Activated B cell treated with CpG ODN at 0.5 μM for 24 hours (primary cell): ENCODE data around the gene OR1D5. TPM values are rescaled to one million over a fixed set of nuclear protein-coding genes. Genes with fewer than 3 reads are reported as not detected.
"Not testable (repeated sequence)": the region's sequence is repeated elsewhere in the genome, so short reads cannot be mapped to it uniquely, and the experiment has no call there.

Experiments used
- ATAC-seq: fragments of 200-7000 bp; cut with Tn5 transposase; one replicate; pipeline ENCODE4 v1.10.0; 2021; ENCODE audit warnings: low read depth, mild to moderate bottlenecking, moderate library complexity
- CTCF ChIA-PET: fragments of 350-600 bp; sonication (Branson Sonifier 250); formaldehyde crosslinking; loops from one replicate; lab custom pipeline; 2021; ENCODE audit warnings: antibody characterized with exemption; lab: Charles Lee
- POLR2A ChIA-PET: fragments of 350-600 bp; sonication (Branson Sonifier 250); formaldehyde crosslinking; loops from one replicate; lab custom pipeline; 2021; ENCODE audit warnings: antibody characterized with exemption; lab: Charles Lee
- DNase-seq: peaks from one replicate; pipeline ENCODE4 v3.0.0; 2022
- H3K27ac Mint-ChIP-seq: one replicate; pipeline ENCODE4 v1.8.0; 2020; ENCODE audit warnings: mixed read lengths
- H3K27me3 Mint-ChIP-seq: one replicate; pipeline ENCODE4 v1.8.0; 2021; ENCODE audit warnings: mixed read lengths
- H3K36me3 Mint-ChIP-seq: one replicate; pipeline ENCODE4 v1.8.0; 2021; ENCODE audit warnings: low read depth, mixed read lengths
- H3K4me1 Mint-ChIP-seq: one replicate; pipeline ENCODE4 v1.8.0; 2021; ENCODE audit warnings: mixed read lengths
- H3K4me3 Mint-ChIP-seq: one replicate; pipeline ENCODE4 v1.8.0; 2020; ENCODE audit warnings: mild to moderate bottlenecking, mixed read lengths
- H3K9me3 Mint-ChIP-seq: one replicate; pipeline ENCODE4 v1.8.0; 2020; ENCODE audit warnings: mixed read lengths
- CTCF ChIP-seq: fragments of 200-600 bp; IDR thresholded peaks from one replicate; pipeline ENCODE4 v1.8.0; 2022; ENCODE audit warnings: antibody characterized with exemption, mild to moderate bottlenecking
- intact Hi-C: fragments of 100-400 bp; cut with micrococcal nuclease; formaldehyde crosslinking; loops from one replicate; pipeline ENCODE4 v1.15.1; 2024
- total RNA-seq: library from RNA; stranded (reverse); gene quantifications from 2 replicates; pipeline ENCODE4 v1.2.3, GENCODE V29; 2022

The OR1D5 gene
- total RNA-seq = not detected in 2 replicates

GRCh38 chr17:3063507-3063906, at the start of gene OR1D5:
TSS of gene OR1D5 (minus strand) at chr17:3063607. CDS start at chr17:3063607, 0 bp downstream.
- ATAC-seq, H3K4me1 Mint-ChIP-seq, H3K27me3 Mint-ChIP-seq, H3K4me3 Mint-ChIP-seq, H3K36me3 Mint-ChIP-seq, DNase-seq, H3K9me3 Mint-ChIP-seq, POLR2A ChIA-PET, intact Hi-C loops, H3K27ac Mint-ChIP-seq, CTCF ChIA-PET: not testable (repeated sequence)

GRCh38 chr17:3104322-3104721, 40.9 kb upstream of the OR1D5 start, which contains the start of gene OR1D2:
TSS of gene OR1D2 (minus strand) at chr17:3104422. CDS start at chr17:3092996, 11,426 bp downstream.
- H3K27me3 Mint-ChIP-seq = peaks cover 11% of the 10 kb centered on the region
- peaks cover 2% of the 10 kb centered on the region for H3K36me3 Mint-ChIP-seq
- no peak within 1 kb of the TSS for H3K4me3 Mint-ChIP-seq
- intact Hi-C loops = no loop called here
- no peak for ATAC-seq
- H3K9me3 Mint-ChIP-seq = peaks cover 22% of the 10 kb centered on the region
- CTCF ChIA-PET = no interaction called here
- no peak within 1 kb of the TSS for H3K27ac Mint-ChIP-seq
- H3K4me1 Mint-ChIP-seq = no peaks in the 10 kb centered on the region
- POLR2A ChIA-PET = no interaction called here
- TF ChIP-seq CTCF = no peak
- DNase-seq = no peak

GRCh38 chr17:3073850-3074249, 10.4 kb upstream of the OR1D5 start:
- H3K4me3 Mint-ChIP-seq, ATAC-seq, intact Hi-C loops, H3K9me3 Mint-ChIP-seq, H3K27me3 Mint-ChIP-seq, H3K36me3 Mint-ChIP-seq, H3K4me1 Mint-ChIP-seq, H3K27ac Mint-ChIP-seq, CTCF ChIA-PET, DNase-seq, POLR2A ChIA-PET: not testable (repeated sequence)

GRCh38 chr17:3065192-3065591, 1.8 kb upstream of the OR1D5 start:
- H3K27me3 Mint-ChIP-seq, H3K4me3 Mint-ChIP-seq, H3K27ac Mint-ChIP-seq, CTCF ChIA-PET, POLR2A ChIA-PET, H3K4me1 Mint-ChIP-seq, H3K36me3 Mint-ChIP-seq, ATAC-seq, intact Hi-C loops, H3K9me3 Mint-ChIP-seq, DNase-seq: not testable (repeated sequence)

- CTCF ChIA-PET, DNase-seq, ATAC-seq, POLR2A ChIA-PET, H3K4me1 Mint-ChIP-seq, H3K27me3 Mint-ChIP-seq, intact Hi-C loops, H3K36me3 Mint-ChIP-seq, H3K4me3 Mint-ChIP-seq, H3K27ac Mint-ChIP-seq, H3K9me3 Mint-ChIP-seq: not testable (repeated sequence)
Observed at GRCh38 chr17:3062824-3063377, 506 bp downstream of the OR1D5 start.

GRCh38 chr17:3054868-3055267, 8.5 kb downstream of the OR1D5 start:
- H3K36me3 Mint-ChIP-seq, H3K4me1 Mint-ChIP-seq, H3K4me3 Mint-ChIP-seq, POLR2A ChIA-PET, H3K27ac Mint-ChIP-seq, H3K9me3 Mint-ChIP-seq, CTCF ChIA-PET, intact Hi-C loops, DNase-seq, ATAC-seq, H3K27me3 Mint-ChIP-seq: not testable (repeated sequence)

- DNase-seq = no peak
- Mint-ChIP-seq H3K27me3 (no peaks in the 10 kb centered on the region), H3K36me3 (peaks cover 2% of the 10 kb centered on the region), H3K4me1 (peaks cover 8% of the 10 kb centered on the region), H3K4me3 (peak overlapping the region; percentile 92), H3K9me3 (peaks cover under 1% of the 10 kb centered on the region), H3K27ac (no peak overlapping the region)
- POLR2A ChIA-PET = no interaction called here
- intact Hi-C loops = loop anchor here (5.0 to 10.0 kb wide), 5 partner anchors 488 to 1023 kb away; partner anchors contain the start of gene NCBP3
- CTCF ChIA-PET = interaction anchor here (0.6 to 1.9 kb wide), 8 partner anchors 259 to 777 kb away, joined by 3 to 11 read pairs (median 4); partner anchors contain the start of gene TSR1
- ATAC-seq = no peak
- no peak for TF ChIP-seq CTCF
Observed at GRCh38 chr17:3049705-3050295, 13.6 kb downstream of the OR1D5 start.
